Renal pelvis (tissue), 12 donors: ENCODE results near the gene NRARP. TPM values are rescaled to one million over a fixed set of nuclear protein-coding genes. Genes with fewer than 3 reads are reported as not detected.
"Not testable (repeated sequence)": the region's sequence is repeated elsewhere in the genome, so short reads cannot be mapped to it uniquely, and the experiment has no call there.

ENCODE experiments used
- DNase-seq: peaks from one replicate; pipeline ENCODE4 v3.0.0-alpha.2; 2013
- long read RNA-seq, 16 experiments: transcript quantifications; one replicate each; lab custom pipeline, GENCODE V29; 2026
- polyA plus RNA-seq, 3 donors: library from polyadenylated mRNA; unstranded; fragments of 120-200 nt; gene quantifications; one replicate each; pipeline ENCODE4 v1.2.1, GENCODE V29; 2013; ENCODE audit not compliant: insufficient read length in 3 of 3

The NRARP gene, protein sequence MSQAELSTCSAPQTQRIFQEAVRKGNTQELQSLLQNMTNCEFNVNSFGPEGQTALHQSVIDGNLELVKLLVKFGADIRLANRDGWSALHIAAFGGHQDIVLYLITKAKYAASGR
- polyA plus RNA-seq: 1 to 10 TPM; 7.4 to 9.7 (median 8.5) TPM
- long read RNA-seq, donor 1, partial matches to known transcripts: 13 of 17 reads
- long read RNA-seq, donor 1, other reads (novel, unspliced or antisense): 0 of 17 reads
- long read RNA-seq, donor 2, transcript NRARP-201 (1 exons, 1,770 nt): major isoform, 9 of 9 reads
- long read RNA-seq, donor 2, partial matches to known transcripts: 0 of 9 reads
- long read RNA-seq, donor 2, other reads (novel, unspliced or antisense): 0 of 9 reads
- long read RNA-seq, donor 3, transcript NRARP-201 (1 exons, 1,770 nt): major isoform, 9 of 9 reads
- long read RNA-seq, donor 3, partial matches to known transcripts: 0 of 9 reads
- long read RNA-seq, donor 3, other reads (novel, unspliced or antisense): 0 of 9 reads
- long read RNA-seq, donor 4, transcript NRARP-201 (1 exons, 1,770 nt): major isoform, 12 of 12 reads
- long read RNA-seq, donor 4, partial matches to known transcripts: 0 of 12 reads
- long read RNA-seq, donor 4, other reads (novel, unspliced or antisense): 0 of 12 reads
- long read RNA-seq, donor 5, transcript NRARP-201 (1 exons, 1,770 nt): major isoform, 12 of 12 reads
- long read RNA-seq, donor 5, partial matches to known transcripts: 0 of 12 reads
- long read RNA-seq, donor 5, other reads (novel, unspliced or antisense): 0 of 12 reads
- long read RNA-seq, donor 6, transcript NRARP-201 (1 exons, 1,770 nt): major isoform, 16 of 16 reads
- long read RNA-seq, donor 6, partial matches to known transcripts: 0 of 16 reads
- long read RNA-seq, donor 6, other reads (novel, unspliced or antisense): 0 of 16 reads
- long read RNA-seq, donor 7, transcript NRARP-201 (1 exons, 1,770 nt): major isoform, 20 of 20 reads
- long read RNA-seq, donor 7, partial matches to known transcripts: 0 of 20 reads
- long read RNA-seq, donor 7, other reads (novel, unspliced or antisense): 0 of 20 reads
- long read RNA-seq, donor 8, partial matches to known transcripts: 0 of 3 reads
- long read RNA-seq, donor 8, other reads (novel, unspliced or antisense): 0 of 3 reads
- long read RNA-seq, donor 9, transcript NRARP-201 (1 exons, 1,770 nt): major isoform, 6 of 6 reads
- long read RNA-seq, donor 9, partial matches to known transcripts: 0 of 6 reads
- long read RNA-seq, donor 9, other reads (novel, unspliced or antisense): 0 of 6 reads
- long read RNA-seq, donor 10, transcript NRARP-201 (1 exons, 1,770 nt): major isoform, 10 of 10 reads
- long read RNA-seq, donor 10, partial matches to known transcripts: 0 of 10 reads
- long read RNA-seq, donor 10, other reads (novel, unspliced or antisense): 0 of 10 reads
- long read RNA-seq, donor 11, transcript NRARP-201 (1 exons, 1,770 nt): major isoform, 12 of 12 reads
- long read RNA-seq, donor 11, partial matches to known transcripts: 0 of 12 reads
- long read RNA-seq, donor 11, other reads (novel, unspliced or antisense): 0 of 12 reads
- long read RNA-seq, donor 12, transcript NRARP-201 (1 exons, 1,770 nt): major isoform, 12 of 12 reads
- long read RNA-seq, donor 12, partial matches to known transcripts: 0 of 12 reads
- long read RNA-seq, donor 12, other reads (novel, unspliced or antisense): 0 of 12 reads
- long read RNA-seq, donor 13, partial matches to known transcripts: 0 of 3 reads
- long read RNA-seq, donor 13, other reads (novel, unspliced or antisense): 0 of 3 reads
- long read RNA-seq, donor 14: 0 reads
- long read RNA-seq, donor 15, transcript NRARP-201 (1 exons, 1,770 nt): major isoform, 11 of 11 reads
- long read RNA-seq, donor 15, partial matches to known transcripts: 0 of 11 reads
- long read RNA-seq, donor 15, other reads (novel, unspliced or antisense): 0 of 11 reads
- long read RNA-seq, donor 16, partial matches to known transcripts: 0 of 2 reads
- long read RNA-seq, donor 16, other reads (novel, unspliced or antisense): 0 of 2 reads

DNA sequence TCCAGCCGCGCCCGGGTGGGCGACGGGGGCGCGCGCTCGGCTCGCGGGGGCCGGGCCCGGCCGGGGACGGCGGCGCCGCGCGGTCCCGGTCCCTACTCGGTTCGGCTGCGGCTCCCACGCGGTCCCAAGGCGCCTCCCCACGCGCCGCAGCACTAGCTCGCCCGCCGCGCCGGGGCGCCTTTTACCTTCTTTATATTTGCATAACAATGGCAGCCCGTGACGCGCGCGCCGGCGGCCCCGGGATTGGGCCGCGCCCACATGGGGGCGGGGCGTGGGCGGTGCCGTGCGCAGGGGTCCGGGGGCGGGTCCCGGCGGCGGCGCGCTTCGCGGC lies at the start of gene NRARP:
Gene NRARP, minus strand, starts transcription at position 154 of the 331 bp plus-strand sequence. CDS start 343 bp downstream, outside the sequence.
- no peak for DNase-seq

DNA sequence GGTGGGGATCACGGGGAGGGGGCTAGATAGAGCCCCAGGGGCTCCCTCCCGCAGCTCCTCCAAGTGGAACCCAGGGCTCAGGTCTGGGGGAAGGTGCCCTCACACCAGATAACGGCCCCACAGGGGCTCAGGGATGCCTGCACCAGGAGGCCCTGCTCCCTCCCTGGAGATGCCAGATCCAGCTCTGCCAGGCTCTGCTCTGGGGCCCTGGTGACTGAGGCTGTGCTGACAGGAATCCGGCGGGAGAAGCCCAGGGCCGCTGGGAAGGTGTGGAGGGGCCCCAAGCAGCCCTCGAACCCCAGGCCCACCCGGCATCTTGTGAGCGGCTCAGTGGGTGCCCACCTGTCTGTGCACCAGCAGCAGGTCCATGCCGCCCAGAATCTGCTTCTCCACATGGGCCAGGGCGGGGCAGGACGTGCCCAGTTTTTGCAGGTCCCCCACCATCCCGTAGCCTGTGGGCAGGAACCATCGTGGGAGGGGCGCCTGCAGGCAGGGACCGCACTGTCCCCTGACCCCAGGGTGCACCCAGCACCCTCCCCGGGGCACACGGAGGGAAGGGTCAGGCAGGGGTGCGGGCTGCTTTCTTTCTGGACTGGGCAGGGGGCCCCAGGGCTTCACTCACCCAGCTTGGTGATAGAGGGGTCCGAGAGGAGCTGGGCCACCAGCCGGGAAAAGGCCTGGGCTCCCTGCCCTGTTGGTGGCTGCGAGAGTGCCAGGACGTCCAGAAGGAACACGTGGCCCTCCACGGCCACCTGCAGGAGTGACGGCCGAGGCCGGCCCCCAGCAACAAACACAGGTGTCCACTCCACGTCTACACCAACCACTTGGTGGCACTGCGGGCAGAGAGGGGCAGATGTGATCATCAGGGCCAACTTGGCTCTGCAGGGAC lies 48.9 kb upstream of the NRARP start:
- no peak for DNase-seq

DNA sequence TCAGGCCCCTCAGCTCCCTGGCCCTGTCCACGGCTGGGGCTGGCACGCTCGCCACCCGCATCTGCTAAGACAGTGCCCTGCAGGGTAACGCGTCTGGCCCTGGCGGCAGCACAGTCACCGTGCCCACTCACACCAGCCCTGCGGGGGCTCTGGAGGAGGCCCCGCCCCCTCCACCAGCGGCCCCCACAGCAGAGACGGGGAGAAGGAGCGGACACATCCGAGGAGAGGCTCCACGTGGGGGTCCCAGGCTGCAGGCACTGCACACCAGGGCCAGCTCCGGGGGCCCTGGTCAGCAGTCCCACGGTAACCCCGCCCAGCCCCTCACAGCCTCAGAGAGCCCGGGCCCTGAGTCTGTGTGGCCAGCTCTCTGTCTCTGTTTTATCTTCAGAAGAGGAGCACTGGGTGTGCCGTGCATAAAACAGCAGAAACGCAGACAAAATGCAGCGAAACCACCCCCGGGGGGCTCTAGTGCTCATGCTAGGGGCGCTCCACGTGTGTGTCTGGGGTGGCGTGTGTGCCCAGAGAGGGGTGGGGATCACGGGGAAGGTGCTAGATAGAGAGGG lies 47.5 kb upstream of the NRARP start:
- DNase-seq: no peak

DNA sequence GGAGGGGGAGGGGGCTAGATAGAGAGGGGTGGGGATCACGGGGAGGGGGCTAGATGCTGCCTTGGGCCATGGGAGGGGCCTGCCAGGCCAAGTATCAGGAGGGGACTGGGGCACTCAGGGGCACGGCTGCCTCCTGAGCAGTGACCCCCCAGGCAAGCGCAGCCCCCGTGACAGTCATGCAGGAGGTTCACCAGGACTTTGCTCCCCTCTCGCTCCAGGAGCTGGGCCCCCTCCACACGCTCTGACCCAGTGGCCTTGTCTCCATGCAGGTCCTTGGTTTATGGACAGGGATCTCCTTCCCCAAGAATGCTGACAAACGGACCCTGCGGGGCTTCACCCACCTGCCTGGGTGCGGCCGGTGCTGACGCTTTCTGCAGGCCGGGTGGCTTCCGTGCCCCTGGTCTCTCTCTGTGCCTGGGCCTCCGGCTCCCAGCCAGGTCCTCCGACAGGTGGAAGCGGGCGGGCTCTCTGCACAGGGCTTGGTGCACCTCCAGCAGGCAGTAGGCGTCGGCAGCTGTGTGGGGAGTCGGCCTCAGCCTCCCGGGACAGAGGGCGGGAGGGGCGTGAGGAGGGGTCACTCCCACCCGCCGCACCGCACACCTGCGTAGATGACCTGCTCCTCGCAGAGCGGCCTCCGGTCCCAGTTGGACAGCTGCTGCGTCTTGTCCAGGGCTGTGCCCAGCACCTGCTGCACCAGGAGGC lies 46.8 kb upstream of the NRARP start:
- DNase-seq: no peak

DNA sequence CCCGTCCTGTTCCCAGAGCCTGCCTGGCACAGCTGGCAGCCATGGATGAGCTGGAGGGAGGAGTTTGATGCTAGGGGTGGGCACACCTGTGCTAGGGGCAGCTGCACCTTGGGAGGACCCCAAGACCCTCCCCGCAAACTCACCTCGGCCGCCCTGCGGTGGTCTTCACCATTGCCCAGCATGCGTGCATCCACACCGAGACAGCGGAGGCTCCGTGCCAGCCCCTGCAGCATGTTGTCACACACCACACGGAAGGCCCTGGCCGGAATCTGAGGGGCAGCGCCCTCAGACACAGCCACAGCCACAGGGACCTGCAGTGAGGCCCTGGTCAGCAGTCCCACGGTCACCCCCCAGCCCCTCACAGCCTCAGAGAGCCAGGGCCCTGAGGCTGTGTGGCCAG lies 45.9 kb upstream of the NRARP start:
- no peak for DNase-seq

DNA sequence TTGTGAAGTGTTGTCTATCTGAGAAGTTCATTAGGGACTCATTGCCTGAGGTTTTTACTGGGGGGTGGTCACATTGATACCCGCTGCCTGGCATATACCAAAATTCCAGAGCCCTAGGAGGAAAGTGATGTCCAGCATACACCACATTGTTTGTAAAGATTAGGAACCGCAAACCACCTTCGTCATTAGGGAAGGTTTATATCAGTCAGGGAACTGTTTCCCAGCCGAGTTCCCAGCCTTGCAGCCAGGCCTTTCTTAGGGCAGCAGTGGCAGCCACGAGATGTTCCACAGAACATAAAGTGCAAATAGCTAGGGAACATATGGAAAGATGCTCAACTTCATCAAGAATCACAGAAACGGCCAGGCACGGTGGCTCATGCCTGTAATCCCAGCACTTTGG lies 40.4 kb upstream of the NRARP start:
- no peak for DNase-seq

DNA sequence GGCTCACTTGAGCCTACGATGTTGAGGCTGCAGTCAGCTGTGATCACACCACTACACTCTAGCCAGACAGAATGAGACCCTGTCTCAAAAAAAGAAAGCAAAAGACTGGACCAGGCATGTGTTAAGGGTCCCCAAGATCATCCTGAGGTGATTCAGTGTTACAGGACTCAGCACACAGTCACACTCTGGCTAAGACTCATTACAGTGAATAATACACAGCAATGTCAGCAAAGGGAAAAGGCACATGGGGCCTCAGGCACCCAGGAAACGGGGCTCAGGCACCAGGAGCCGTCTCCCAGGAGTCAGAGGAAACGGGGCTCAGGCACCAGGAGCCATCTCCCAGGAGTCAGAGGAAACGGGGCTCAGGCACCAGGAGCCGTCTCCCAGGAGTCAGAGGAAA lies 39.2 kb upstream of the NRARP start:
- no peak for DNase-seq

DNA sequence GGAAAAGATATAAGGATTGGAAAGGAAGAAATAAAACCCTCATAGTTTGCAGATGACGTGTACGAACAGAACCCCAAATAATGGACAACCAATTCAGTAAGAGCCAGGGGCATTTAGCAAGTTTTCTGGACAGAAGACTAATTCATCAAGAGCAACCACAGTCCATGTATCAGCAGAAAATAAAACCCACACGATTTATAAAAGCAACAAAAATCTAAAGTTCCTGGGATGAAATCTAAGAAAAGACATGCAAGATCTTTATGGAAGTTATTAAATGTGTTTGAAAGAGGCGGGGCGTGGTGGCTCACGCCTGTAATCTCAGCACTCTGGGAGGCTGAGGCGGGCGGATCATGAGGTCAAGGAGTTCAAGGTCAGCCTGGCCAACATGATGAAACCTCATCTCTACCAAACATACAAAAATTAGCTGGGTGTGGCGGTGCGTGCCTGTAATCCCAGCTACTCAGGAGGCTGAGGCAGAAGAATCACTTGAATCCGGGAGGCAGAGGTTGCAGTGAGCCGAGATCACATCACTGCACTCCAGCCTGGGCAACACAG lies 37.9 kb upstream of the NRARP start:
- not testable (repeated sequence) for DNase-seq

DNA sequence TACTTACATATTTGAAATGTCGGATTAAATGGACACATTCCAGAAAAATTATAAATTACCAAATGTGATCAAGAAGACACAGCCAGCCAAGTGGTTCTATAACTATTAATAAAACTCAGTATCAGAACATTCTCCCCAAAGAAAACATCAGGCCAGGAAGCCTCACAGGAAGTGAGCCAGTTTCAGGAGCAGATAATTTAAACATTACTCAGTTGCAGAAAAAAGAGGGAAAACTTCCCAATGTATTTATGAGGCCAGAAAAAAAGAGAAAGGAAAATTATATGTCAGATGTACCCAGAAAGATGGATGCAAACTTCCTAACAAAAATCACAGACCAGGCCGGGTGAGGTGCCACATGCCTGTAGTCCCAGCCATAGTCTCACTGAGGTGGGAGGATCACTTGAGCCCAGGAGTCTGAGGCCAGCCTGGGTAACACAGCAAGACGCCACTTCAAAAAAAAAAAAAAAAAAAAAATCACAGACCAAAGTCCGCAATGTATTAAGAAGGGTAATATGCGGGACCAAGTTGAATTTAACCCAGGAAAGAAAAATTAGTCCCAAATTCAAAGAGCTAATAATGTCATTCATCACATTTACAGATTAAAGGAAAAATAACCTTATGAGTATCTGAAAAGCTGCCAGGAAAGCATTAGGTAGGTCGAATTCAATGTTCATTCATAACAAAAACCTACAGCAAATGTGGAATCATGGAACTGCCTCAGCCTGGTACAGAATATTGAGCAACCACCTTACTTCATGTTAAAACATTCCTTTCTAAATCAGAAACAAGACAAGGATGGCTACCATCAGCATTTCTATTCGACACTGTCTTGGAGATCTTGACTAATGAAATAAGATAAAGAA lies 37.2 kb upstream of the NRARP start:
- no peak for DNase-seq

DNA sequence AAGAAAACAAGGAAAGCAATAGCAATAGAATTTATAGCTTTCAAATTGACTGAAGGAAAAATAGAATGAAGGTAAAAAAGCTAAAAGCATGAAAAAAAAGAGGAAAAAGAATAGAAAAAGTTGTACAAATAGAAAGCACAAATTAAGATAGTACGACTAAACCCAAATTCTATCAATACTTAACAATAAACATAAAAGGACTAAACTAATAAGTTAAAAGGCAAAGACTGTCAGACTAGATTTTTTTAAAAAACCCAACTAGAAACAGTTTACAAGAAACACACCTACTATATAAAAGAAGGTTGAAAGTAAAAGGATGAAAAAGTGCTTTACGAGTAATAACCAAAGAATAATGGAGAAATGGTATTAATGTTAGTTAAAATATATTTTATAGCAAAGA lies 34.7 kb upstream of the NRARP start:
- no peak for DNase-seq

DNA sequence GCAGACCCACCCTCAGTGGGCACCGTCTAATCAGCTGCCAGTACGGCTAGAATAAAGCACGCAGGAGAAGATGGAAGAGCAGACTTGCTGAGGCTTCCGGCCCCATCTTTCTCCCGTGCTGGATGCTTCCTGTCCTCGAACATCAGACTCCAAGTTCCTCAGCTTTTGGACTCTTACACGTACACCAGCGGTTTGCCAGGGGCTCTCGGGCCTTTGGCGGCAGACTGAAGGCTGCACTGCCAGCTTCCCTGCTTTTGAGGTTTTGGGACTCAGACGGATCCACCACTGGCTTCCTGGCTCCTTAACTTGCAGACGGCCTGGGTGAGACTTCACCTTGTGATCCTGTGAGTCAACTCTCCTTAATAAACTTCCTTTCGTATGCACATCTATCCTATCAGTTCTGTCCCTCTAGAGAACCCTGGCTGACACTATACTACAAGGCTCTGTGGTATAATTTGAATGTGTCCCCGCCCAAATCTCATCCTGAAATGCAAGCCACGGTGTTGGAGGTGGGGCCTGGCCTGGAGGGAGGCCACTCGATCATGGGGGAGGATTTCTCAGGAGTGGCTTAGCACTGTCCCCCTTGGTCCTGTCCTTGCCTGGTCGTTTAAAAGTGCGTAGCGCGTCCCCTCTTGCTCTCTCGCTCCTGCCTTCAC lies 31.1 kb upstream of the NRARP start:
- no peak for DNase-seq

DNA sequence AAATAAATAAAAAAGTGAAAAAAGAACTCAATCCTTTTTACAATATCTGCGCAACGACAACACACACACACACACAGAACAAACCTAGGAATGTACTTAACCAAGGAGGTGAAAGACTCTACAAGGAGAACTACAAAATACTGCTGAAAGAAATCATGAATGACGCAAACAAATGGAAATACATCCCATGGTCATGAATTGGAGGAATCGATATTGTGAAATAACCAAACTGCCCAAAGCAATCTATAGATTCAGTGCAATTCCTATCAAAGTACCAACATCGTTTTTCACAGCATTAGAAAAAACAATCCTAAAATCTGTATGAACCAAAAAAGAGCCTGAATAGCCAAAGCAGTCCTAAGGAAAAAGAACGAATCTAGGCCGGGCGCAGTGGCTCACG lies 29.9 kb upstream of the NRARP start:
- DNase-seq: no peak

DNA sequence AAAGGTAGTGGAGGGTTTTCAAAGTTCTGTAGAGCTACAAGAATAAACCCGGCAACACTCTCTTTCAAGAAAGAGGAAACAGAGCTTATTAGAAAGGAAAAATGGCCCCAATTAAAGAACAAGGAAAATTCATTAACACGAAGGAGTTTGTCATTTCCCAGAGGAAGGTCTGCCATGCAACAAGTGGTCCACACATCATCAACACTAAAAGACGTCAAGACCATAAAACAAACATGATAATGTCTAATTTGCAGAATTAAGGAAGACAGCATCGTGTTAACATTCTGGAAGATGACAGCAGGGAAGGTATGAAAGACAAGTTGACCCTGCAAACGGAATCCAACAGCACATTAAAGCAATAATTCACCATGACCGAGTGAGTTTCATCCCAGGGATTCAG lies 28.6 kb upstream of the NRARP start:
- DNase-seq: no peak

DNA sequence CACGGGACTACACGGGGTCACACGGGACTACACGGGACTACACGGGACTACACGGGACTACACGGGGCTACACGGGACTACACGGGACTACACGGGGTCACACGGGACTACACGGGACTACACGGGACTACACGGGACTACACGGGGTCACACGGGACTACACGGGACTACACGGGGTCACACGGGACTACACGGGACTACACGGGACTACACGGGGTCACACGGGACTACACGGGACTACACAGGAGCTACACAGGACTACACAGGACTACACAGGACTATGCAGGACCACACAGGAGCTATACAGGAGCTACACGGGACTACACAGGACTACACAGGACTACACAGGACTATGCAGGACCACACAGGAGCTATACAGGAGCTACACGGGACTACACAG lies 27.5 kb upstream of the NRARP start:
- DNase-seq: not testable (repeated sequence)

DNA sequence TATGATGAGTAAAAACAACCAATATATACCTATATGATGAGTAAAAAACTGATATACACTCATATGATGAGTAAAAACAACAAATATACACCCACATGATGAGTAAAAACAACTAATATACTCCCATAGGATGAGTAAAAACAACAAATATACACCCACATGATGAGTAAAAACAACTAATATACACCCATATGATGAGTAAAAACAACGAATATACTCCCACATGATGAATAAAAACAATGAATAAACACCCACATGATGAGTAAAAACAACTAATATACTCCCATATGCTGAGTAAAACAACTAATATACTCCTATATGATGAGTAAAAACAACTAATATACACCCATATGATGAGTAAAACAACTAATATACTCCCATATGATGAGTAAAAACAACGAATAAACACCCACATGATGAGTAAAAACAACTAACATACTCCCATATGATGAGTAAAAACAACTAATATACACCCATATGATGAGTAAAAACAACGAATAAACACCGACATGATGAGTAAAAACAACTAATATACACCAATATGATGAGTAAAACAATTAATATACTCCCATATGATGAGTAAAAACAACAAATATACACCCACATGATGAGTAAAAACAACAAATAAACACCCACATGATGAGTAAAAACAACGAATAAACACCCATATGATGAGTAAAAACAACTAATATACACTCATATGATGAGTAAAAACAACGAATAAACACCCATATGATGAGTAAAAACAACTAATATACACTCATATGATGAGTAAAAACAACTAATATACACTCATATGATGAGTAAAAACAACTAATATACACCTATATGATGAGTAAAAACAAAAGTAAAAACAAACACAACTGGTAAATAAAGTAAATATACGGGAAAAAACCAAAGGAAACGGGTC lies 25.8 kb upstream of the NRARP start:
- DNase-seq: not testable (repeated sequence)
